Thyroid gland (tissue), 4 donors: ENCODE results near the gene CCL8. TPM values are rescaled to one million over a fixed set of nuclear protein-coding genes. Genes with fewer than 3 reads are reported as not detected.

ENCODE experiments used
- DNase-seq, 2 donors: peaks; one replicate each; pipeline ENCODE4 v3.0.0-alpha.2; 2019
- H3K27ac ChIP-seq, 3 donors: fragments of 200-600 bp; sonication (generic); 1 replicate in 2 of 3; 2 replicates in 1 of 3; pipeline ENCODE4 v1.5.1; 2016 to 2019; ENCODE audit warnings: mild to moderate bottlenecking in 1 of 3, moderate library complexity in 1 of 3
- H3K27me3 ChIP-seq: fragments of 200-600 bp; sonication (generic); one replicate; pipeline ENCODE4 v1.5.1; 2019
- H3K36me3 ChIP-seq, 2 donors: fragments of 200-600 bp; sonication (generic); one replicate each; pipeline ENCODE4 v1.5.1; 2016 to 2019
- H3K4me1 ChIP-seq, 2 donors: fragments of 200-600 bp; sonication (generic); one replicate each; pipeline ENCODE4 v1.5.1; 2017 to 2019
- H3K4me3 ChIP-seq, 3 donors: fragments of 200-600 bp; sonication (generic); replicated peaks in 1 of 3; 1 replicate in 2 of 3; 2 replicates in 1 of 3; pipeline ENCODE4 v1.5.1; 2016; ENCODE audit warnings: mild to moderate bottlenecking in 1 of 3
- H3K9me3 ChIP-seq: fragments of 200-600 bp; sonication (generic); one replicate; pipeline ENCODE4 v1.5.1; 2017
- CTCF ChIP-seq, 6 experiments: fragments of 200-600 bp in 3 of 6; fragments of 450-650 bp in 3 of 6; sonication (generic) in 3 of 6; IDR thresholded peaks; one replicate each; pipeline ENCODE4 v1.5.1; 2016 to 2019; ENCODE audit warnings: antibody characterized with exemption in 6 of 6, mild to moderate bottlenecking in 2 of 6, inconsistent platforms in 1 of 6, moderate library complexity in 1 of 6
- POLR2A ChIP-seq, 2 donors: fragments of 450-650 bp; IDR thresholded peaks; one replicate each; pipeline ENCODE4 v1.6.1; 2017; ENCODE audit warnings: antibody characterized with exemption in 2 of 2, mild to moderate bottlenecking in 2 of 2, moderate library complexity in 1 of 2
- WGBS, 2 donors: methylation state at CpG; one replicate each; pipeline ENCODE4 v1.1.5; 2017; 5-methylcytosine and 5-hydroxymethylcytosine counted together
- intact Hi-C: fragments of 100-400 bp; cut with DNase I; formaldehyde crosslinking; loops from one replicate; pipeline ENCODE4 v1.15.1; 2023
- total RNA-seq, 4 donors: library from RNA; depleted of rRNA; stranded (reverse); fragments of >200 nt; gene quantifications; one replicate each; pipeline ENCODE4 v1.2.3, GENCODE V29; 2016

Gene CCL8
- total RNA-seq, 4 donors from 2014 or later, result not detected

DNA sequence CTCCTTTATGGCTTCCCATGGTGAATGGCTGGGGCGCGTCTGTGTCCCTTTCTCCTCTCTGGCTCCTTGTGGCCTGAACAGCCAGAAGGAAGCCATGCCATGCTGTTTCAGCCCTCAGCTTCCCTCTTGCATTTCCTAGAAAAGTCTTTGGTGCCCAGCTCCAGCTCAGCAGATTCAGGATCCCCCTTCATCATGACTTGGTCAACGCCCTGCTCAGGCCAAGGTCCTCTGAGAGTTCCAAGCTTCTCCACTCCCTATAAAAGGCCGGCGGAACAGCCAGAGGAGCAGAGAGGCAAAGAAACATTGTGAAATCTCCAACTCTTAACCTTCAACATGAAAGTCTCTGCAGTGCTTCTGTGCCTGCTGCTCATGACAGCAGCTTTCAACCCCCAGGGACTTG lies 37.0 kb downstream of the CCL8 start, which contains the start of gene CCL13:
CCL13 (plus strand) TSS at position 287 of the 400 bp plus-strand sequence; CDS start at position 334, 47 bp downstream.
- DNase-seq, result no peak
- no peak within 1 kb of the TSS for H3K27ac ChIP-seq
- H3K4me1 ChIP-seq, result no peaks in the 10 kb centered on the region
- intact Hi-C loops, result no loop called here
- TF ChIP-seq POLR2A (IDR thresholded peaks at IDR 0.05) (no peak), CTCF (IDR thresholded peaks at IDR 0.05) (no peak)
- no peak within 1 kb of the TSS for H3K4me3 ChIP-seq
- no peaks in the 10 kb centered on the region for H3K36me3 ChIP-seq
- no peaks in the 10 kb centered on the region for H3K27me3 ChIP-seq
- WGBS, 2 donors, result 89 to 95% methylated on average over 5 of the region's 5 CpGs
- no peaks in the 10 kb centered on the region for H3K9me3 ChIP-seq

- no peak for DNase-seq
These were observed 38.2 kb downstream of the CCL8 start for GRCh38 chr17:34357398-34357797.

DNA sequence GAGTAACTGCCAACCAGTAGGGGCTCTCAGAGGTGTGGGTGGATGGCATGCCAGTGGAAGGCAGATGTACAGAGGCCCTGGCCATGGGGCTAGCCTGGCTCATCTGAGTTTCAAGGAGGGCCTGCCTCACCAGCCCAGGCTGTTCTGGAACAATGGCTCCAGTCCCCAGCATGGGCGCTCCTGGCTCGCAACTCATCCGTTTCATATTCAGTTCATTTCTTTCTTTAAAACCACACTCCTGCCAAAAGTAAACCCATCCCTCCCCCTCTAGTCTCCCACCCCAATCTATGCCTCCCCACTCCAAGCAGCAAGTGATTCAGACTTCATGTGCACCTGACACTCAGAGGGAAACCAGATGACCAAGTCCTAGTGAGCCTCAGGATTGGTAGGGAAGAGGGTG lies 39.4 kb downstream of the CCL8 start:
- no peak overlapping the region for H3K27ac ChIP-seq
- no peaks in the 10 kb centered on the region for H3K9me3 ChIP-seq
- H3K27me3 ChIP-seq, result no peaks in the 10 kb centered on the region
- intact Hi-C loops, result no loop called here
- DNase-seq, result no peak
- H3K4me1 ChIP-seq, result no peaks in the 10 kb centered on the region
- no peak overlapping the region for H3K4me3 ChIP-seq
- 96% methylated on average over 3 of the region's 3 CpGs for WGBS, 2 donors
- TF ChIP-seq POLR2A (IDR thresholded peaks at IDR 0.05) (no peak), CTCF (IDR thresholded peaks at IDR 0.05) (no peak)
- no peaks in the 10 kb centered on the region for H3K36me3 ChIP-seq

More at GRCh38 chr17:34357398-34357797, 38.2 kb downstream of the CCL8 start:
- H3K9me3 ChIP-seq, result no peaks in the 10 kb centered on the region
- H3K4me3 ChIP-seq, result no peak overlapping the region
- no peaks in the 10 kb centered on the region for H3K36me3 ChIP-seq
- 76 to 80% methylated on average over 2 of the region's 2 CpGs for WGBS, 2 donors
- TF ChIP-seq POLR2A (IDR thresholded peaks at IDR 0.05), result no peak
- TF ChIP-seq CTCF (IDR thresholded peaks at IDR 0.05), result no peak
- no peak overlapping the region for H3K27ac ChIP-seq
- intact Hi-C loops, result no loop called here
- no peaks in the 10 kb centered on the region for H3K4me1 ChIP-seq
- H3K27me3 ChIP-seq, result no peaks in the 10 kb centered on the region

GRCh38 chr17:34360601-34361270 lies 41.5 kb downstream of the CCL8 start:
- TF ChIP-seq POLR2A (IDR thresholded peaks at IDR 0.05) (no peak), CTCF (IDR thresholded peaks at IDR 0.05) (no peak)
- no peaks in the 10 kb centered on the region for H3K9me3 ChIP-seq
- no peak for DNase-seq
- 77 to 86% methylated on average over 10 to 11 of the region's 11 CpGs for WGBS, 2 donors
- H3K36me3 ChIP-seq, result no peaks in the 10 kb centered on the region
- no peaks in the 10 kb centered on the region for H3K4me1 ChIP-seq
- intact Hi-C loops, result loop anchor here (5.0 kb wide), 1 partner anchor 48 kb away; no protein-coding TSS in a partner anchor
- H3K4me3 ChIP-seq, result no peak overlapping the region
- H3K27ac ChIP-seq, result no peak overlapping the region
- H3K27me3 ChIP-seq, result no peaks in the 10 kb centered on the region

- WGBS, 2 donors, result 15 to 31% methylated on average over 8 of the region's 8 CpGs
- no peaks in the 10 kb centered on the region for H3K9me3 ChIP-seq
- TF ChIP-seq CTCF (IDR thresholded peaks at IDR 0.05) (peak; percentile 91 to 100 (median 100)), POLR2A (IDR thresholded peaks at IDR 0.05) (no peak)
- DNase-seq, result peak; percentile 90 to 91
- H3K27ac ChIP-seq, result no peak overlapping the region
- no peak overlapping the region for H3K4me3 ChIP-seq
- no peaks in the 10 kb centered on the region for H3K4me1 ChIP-seq
- H3K36me3 ChIP-seq, result no peaks in the 10 kb centered on the region
- H3K27me3 ChIP-seq, result no peaks in the 10 kb centered on the region
- intact Hi-C loops, result loop anchor here (2.0 to 5.0 kb wide), 2 partner anchors 49 to 163 kb away; no protein-coding TSS in a partner anchor
These were observed 42.3 kb downstream of the CCL8 start for GRCh38 chr17:34361478-34362061.
